Activated CD8-positive, alpha-beta memory T cell treated with anti-CD3 and anti-CD28 coated beads, Interleukin-2, amount 50 U/mL, for 24 hours (primary cell): Measurements from ENCODE around the gene MOB4.
"Not testable (repeated sequence)": the region's sequence is repeated elsewhere in the genome, so short reads cannot be mapped to it uniquely, and the experiment has no call there.

Experiments
- DNase-seq: peaks from one replicate; pipeline ENCODE4 v3.0.0-alpha.2; 2020; ENCODE audit errors: extremely low read depth

MOB4 gene

GRCh38 chr2:197514754-197515153 is 1.1 kb upstream of the MOB4 start:
- DNase-seq, result no peak

- DNase-seq, result no peak
These were observed 539 bp upstream of the MOB4 start for GRCh38 chr2:197515315-197515738.

GRCh38 chr2:197516393-197516761 is 511 bp downstream of the MOB4 start:
- no peak for DNase-seq

GRCh38 chr2:197517150-197517549 is 1.3 kb downstream of the MOB4 start:
- DNase-seq, result no peak

- no peak for DNase-seq
These were observed 22.5 kb downstream of the MOB4 start for GRCh38 chr2:197538412-197538811.

GRCh38 chr2:197539734-197540133 is 23.9 kb downstream of the MOB4 start:
- no peak for DNase-seq

GRCh38 chr2:197543206-197543605 is 27.3 kb downstream of the MOB4 start:
- no peak for DNase-seq

GRCh38 chr2:197547163-197547900 is 31.5 kb downstream of the MOB4 start:
- DNase-seq, result no peak

GRCh38 chr2:197548582-197548981 is 32.7 kb downstream of the MOB4 start:
- DNase-seq, result no peak

- DNase-seq, result not testable (repeated sequence)
These were observed 35.4 kb downstream of the MOB4 start for GRCh38 chr2:197551260-197551659.

- no peak for DNase-seq
These were observed 39.6 kb downstream of the MOB4 start for GRCh38 chr2:197555467-197555866.

- no peak for DNase-seq
These were observed 40.6 kb downstream of the MOB4 start for GRCh38 chr2:197556456-197556855.

- DNase-seq, result no peak
These were observed 42.5 kb downstream of the MOB4 start for GRCh38 chr2:197558393-197558792.

- DNase-seq, result no peak
These were observed 43.8 kb downstream of the MOB4 start for GRCh38 chr2:197559681-197560080.

GRCh38 chr2:197560146-197560665 is 44.3 kb downstream of the MOB4 start:
- DNase-seq, result no peak

- no peak for DNase-seq
These were observed 55.9 kb downstream of the MOB4 start for GRCh38 chr2:197571627-197572271.

- DNase-seq, result no peak
These were observed 57.7 kb downstream of the MOB4 start for GRCh38 chr2:197573608-197574007.

- DNase-seq, result no peak
These were observed 60.1 kb downstream of the MOB4 start for GRCh38 chr2:197575987-197576386.

- no peak for DNase-seq
These were observed 60.8 kb downstream of the MOB4 start for GRCh38 chr2:197576631-197577030.

GRCh38 chr2:197577446-197577845 is 61.6 kb downstream of the MOB4 start:
- no peak for DNase-seq

- not testable (repeated sequence) for DNase-seq
These were observed 62.4 kb downstream of the MOB4 start for GRCh38 chr2:197578294-197578693.

- DNase-seq, result not testable (repeated sequence)
These were observed 64.3 kb downstream of the MOB4 start for GRCh38 chr2:197580166-197580565.

- DNase-seq, result not testable (repeated sequence)
These were observed 71.4 kb downstream of the MOB4 start for GRCh38 chr2:197587255-197587654.
